A549 treated with CORT108297 at 1 μM for 4 hours (cell line): ENCODE measurements around the gene CFAP410. TPM values are rescaled to one million over a fixed set of nuclear protein-coding genes. Genes with fewer than 3 reads are reported as not detected.

Experiments
- total RNA-seq: library from RNA; stranded (reverse); fragments of 200-300 nt; extraction: Qiagen RNA extraction; gene quantifications from 5 replicates; pipeline ENCODE4 v1.2.3, GENCODE V29; 2022

CFAP410 gene
- total RNA-seq = 5.7 to 10.5 TPM (median 8.3 TPM) in 5 replicates

DNA sequence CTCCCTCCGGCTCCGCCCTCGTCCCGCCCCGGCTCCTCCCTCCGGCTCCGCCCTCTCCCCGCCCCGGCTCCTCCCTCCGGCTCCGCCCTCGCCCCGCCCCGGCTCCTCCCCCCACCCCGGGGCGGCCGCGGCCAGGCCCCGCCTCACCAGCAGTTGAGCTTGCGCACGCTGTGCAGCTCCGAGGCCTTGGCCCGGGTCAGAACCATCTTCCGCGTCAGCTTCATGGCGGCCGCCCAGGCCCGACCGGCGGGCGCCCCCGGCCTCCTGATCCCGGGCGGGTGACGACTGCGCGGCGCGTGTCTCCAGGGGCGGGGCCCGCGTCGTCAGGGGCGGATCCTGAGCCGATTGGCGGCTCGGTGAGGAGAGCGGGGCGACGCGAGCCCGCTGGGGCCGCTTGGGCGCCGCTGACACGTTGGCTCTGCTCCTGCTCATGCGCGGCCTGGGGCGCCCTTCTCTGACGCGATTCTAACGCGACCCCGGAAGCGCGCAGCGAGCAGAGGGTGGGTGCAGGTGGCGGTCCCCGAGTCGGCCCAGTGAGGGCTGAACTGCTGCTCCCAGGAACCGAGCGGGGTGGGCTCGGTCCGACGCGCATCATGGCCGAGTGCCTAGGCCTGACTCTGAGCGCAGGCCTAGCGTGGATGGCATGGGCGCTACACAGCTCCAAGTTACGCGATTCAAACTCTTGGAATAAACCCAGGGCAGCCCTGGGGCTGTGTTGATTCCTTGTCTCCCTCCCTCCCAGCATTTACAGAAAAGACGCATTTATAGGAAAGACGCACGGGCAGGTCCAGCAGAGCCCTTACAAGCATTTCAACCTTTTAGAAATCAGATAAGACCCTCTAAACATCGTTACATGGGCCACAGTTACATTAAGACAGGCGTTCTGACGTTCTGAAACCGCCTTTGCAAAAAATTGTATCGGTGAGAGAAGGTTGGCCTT, at the start of gene CFAP410:
TSS of gene CFAP410 (minus strand) at position 420 of the 940 bp plus-strand sequence. CDS start at position 224, 196 bp downstream.

DNA sequence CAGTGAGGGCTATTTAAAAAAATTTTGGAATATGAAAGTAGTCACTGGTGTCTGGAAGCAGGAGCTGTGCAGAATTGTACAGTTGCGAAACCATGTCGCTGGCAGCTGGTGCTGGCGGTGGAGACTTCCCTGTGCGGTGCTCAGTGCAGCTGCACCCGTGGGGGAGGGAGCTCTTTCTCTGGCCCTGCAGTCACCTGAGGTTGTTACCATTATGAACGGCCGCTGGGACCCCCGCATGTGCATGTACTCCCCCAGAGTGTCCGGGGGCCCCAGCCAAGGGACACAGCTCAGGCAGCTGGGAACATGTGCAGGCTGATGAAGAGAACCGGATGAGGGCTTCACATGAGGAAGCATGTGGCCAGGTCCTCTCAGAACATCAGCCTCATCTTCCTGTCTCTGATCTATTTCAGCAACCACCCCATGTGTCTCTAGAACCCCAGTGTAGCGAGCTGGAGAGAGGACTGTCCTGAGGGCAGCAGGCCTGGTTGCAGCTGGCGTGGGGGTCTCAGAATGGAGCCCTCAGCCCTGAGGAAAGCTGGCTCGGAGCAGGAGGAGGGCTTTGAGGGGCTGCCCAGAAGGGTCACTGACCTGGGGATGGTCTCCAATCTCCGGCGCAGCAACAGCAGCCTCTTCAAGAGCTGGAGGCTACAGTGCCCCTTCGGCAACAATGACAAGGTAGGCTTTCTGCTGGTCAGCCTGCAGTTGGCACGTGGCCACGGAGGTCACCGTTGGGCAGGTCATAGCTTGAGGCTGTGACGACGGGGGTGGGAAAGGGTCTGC, 14.2 kb upstream of the CFAP410 start, which contains the start of gene TRPM2:
TSS of gene TRPM2 (plus strand) at position 431 of the 780 bp plus-strand sequence. CDS start at position 511, 80 bp downstream.

DNA sequence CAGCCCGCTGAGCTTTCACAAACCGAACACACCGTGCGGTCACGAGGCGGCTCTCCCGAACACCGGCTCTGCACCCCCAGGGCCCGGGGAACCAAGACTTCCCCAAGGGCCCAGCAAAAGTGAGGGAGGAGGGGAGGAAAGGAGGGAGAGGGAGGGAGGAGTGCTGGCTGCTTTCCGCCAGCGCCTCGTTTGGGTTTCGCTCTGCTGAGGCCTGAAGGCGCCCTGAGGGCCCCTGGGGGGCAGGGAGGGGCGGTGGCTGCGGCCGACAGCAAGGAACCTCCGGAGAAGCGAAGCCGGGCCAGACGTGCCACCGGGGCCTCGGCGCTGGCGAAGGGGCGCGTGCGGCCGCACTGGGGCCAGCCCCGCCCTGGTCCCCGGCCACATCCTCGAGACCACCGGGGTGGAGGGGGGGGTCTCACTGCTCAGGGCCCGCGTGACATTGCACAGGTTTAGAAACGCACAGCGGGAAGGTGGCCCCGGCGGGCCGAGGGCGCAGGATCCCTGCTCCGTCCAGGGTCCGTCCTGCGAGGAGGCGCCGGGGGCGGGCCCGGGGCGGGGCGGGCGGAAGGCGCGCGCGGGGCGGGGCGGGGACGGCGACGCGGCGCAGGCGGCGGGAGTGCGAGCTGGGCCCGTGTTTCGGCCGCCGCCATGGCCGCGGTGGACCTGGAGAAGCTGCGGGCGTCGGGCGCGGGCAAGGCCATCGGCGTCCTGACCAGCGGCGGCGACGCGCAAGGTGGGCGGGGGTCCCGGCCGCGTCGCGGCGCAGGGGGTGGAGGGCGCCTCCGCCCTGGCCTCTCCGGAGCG, 39.5 kb downstream of the CFAP410 start, which contains the start of gene PFKL:
TSS of gene PFKL (plus strand) at position 596 of the 804 bp plus-strand sequence. CDS start at position 649, 53 bp downstream.

DNA sequence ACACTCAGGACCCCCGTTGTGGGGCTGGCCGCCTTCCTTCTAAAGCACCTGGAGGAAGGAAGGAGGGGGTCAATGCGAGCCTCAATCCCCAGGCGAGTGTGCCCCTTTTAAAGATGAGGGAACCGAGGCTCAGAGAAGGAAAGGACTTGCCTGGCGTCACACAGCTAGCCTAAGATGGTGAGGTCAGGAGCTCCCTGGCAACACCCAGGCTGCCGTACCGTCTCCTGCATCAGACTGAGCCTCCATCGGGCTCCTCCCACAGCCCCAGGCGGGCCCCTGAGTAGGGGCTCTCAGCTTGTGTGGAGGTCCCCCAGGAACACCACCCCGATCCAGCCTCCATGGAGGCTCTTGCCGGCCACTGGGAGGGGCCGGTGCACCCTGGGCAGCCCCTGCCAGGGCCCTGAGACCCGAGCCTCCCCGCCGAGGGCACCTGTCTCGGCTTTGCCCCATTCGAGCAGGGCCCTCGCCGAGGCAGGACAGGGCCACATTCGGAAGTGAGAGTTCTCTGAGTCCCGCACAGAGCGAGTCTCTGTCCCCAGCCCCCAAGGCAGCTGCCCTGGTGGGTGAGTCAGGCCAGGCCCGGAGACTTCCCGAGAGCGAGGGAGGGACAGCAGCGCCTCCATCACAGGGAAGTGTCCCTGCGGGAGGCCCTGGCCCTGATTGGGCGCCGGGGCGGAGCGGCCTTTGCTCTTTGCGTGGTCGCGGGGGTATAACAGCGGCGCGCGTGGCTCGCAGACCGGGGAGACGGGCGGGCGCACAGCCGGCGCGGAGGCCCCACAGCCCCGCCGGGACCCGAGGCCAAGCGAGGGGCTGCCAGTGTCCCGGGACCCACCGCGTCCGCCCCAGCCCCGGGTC, 53.8 kb downstream of the CFAP410 start, which contains the start of gene AIRE:
TSS of gene AIRE (plus strand) at position 739 of the 855 bp plus-strand sequence. CDS start 131 bp downstream, outside the sequence.

Other genes starting within 250 kb of the CFAP410 start
- 1.3 to 2.6 TPM (median 2.3 TPM) in 5 replicates for gene PWP2, start 232.0 kb downstream of the CFAP410 start, total RNA-seq
- gene GATD3, start 205.7 kb downstream of the CFAP410 start, total RNA-seq = 3.1 to 5.3 TPM (median 4.1 TPM) in 5 replicates
- 2.1 to 3.3 TPM (median 3.1 TPM) in 5 replicates for gene ICOSLG, start 98.4 kb downstream of the CFAP410 start, total RNA-seq
- gene DNMT3L, start 77.5 kb downstream of the CFAP410 start, total RNA-seq = not detected in 5 replicates
- not detected in 5 replicates for gene AIRE, start 53.5 kb downstream of the CFAP410 start, total RNA-seq
- gene PFKL, start 39.3 kb downstream of the CFAP410 start, total RNA-seq = 45.3 to 59.5 TPM (median 54.3 TPM) in 5 replicates
- 7.0 to 11.9 TPM (median 9.0 TPM) in 5 replicates for gene TRPM2, start 14.2 kb upstream of the CFAP410 start, total RNA-seq
- gene LRRC3, start 116.1 kb upstream of the CFAP410 start, total RNA-seq = 1.3 to 2.3 TPM (median 2.1 TPM) in 5 replicates
- gene KRTAP10-1, start 200.8 kb upstream of the CFAP410 start, total RNA-seq = not detected in 5 replicates
- gene KRTAP10-2, start 212.1 kb upstream of the CFAP410 start, total RNA-seq = not detected in 5 replicates
- not detected in 5 replicates for gene KRTAP10-3, start 219.4 kb upstream of the CFAP410 start, total RNA-seq
- gene KRTAP10-4, start 234.3 kb upstream of the CFAP410 start, total RNA-seq = not detected in 5 replicates
- gene KRTAP10-5, start 241.2 kb upstream of the CFAP410 start, total RNA-seq = not detected in 5 replicates